ENCODE measurements around the gene TMEM178A. TPM values are rescaled to one million over a fixed set of nuclear protein-coding genes. Genes with fewer than 3 reads are reported as not detected.

Gene TMEM178A
- total and polyA plus RNA-seq, 11 donors, result 0.65 to 4.6 (median 3.0) TPM

DNA sequence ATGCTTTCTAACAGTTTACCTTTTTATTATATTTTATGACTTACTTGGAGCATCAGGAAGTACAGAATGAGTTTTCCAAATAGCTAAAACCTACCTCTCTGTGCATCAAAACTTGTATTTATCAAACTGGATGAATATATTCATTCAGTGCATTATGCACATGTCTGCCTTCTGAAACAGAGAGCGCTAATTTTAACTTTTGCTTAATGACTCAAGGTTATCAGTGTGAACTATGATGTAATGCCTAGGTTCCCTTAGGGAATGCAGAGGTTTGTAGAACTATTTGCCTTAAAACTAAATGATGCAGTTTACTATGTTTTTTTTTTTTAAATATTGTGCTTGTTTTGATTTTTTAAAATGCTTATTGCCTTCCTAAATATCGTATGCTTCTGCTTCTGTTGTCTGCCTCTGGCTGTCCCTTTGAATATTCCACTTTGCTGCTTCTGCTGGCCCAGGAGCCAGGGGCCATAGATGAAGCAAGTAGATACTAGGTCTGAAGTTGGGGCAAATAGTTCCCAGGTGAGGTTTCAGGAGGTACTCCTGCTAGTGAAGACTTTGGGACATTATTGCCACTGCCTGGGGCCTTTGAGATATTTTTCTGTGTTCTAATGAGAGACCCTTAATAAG lies 16.5 kb downstream of the TMEM178A start:
- WGBS, 4 donors, result 36 to 54% (median 47%) methylated on average over 2 of the region's 2 CpGs
- TF ChIP-seq, protein P1, sequence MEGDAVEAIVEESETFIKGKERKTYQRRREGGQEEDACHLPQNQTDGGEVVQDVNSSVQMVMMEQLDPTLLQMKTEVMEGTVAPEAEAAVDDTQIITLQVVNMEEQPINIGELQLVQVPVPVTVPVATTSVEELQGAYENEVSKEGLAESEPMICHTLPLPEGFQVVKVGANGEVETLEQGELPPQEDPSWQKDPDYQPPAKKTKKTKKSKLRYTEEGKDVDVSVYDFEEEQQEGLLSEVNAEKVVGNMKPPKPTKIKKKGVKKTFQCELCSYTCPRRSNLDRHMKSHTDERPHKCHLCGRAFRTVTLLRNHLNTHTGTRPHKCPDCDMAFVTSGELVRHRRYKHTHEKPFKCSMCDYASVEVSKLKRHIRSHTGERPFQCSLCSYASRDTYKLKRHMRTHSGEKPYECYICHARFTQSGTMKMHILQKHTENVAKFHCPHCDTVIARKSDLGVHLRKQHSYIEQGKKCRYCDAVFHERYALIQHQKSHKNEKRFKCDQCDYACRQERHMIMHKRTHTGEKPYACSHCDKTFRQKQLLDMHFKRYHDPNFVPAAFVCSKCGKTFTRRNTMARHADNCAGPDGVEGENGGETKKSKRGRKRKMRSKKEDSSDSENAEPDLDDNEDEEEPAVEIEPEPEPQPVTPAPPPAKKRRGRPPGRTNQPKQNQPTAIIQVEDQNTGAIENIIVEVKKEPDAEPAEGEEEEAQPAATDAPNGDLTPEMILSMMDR (IDR thresholded peaks at IDR 0.05), result no peak
- TF ChIP-seq POLR2A (IDR thresholded peaks at IDR 0.05), result no peak
- DNase-seq (no peak), ATAC-seq (peak in 2 of 4 donors; percentile 54 to 56)
- Histone ChIP-seq H3K4me1 (peaks cover 0 to 41% (median 5%) of the 10 kb centered on the region in 12 donors), H3K27me3 (no peaks in the 10 kb centered on the region), H3K36me3 (no peaks in the 10 kb centered on the region), H3K27ac (peak overlapping the region in 5 of 12 donors; percentile 0 to 36 (median 12)), H3K4me3 (no peak overlapping the region), H3K9me3 (peaks cover 0 to 8% (median 0%) of the 10 kb centered on the region in 12 donors)
- intact Hi-C loops (cut with DNase I), result loop anchor here in 1 of 10 donors (5.0 kb wide), 1 partner anchor 40 kb away; no protein-coding TSS in a partner anchor

DNA sequence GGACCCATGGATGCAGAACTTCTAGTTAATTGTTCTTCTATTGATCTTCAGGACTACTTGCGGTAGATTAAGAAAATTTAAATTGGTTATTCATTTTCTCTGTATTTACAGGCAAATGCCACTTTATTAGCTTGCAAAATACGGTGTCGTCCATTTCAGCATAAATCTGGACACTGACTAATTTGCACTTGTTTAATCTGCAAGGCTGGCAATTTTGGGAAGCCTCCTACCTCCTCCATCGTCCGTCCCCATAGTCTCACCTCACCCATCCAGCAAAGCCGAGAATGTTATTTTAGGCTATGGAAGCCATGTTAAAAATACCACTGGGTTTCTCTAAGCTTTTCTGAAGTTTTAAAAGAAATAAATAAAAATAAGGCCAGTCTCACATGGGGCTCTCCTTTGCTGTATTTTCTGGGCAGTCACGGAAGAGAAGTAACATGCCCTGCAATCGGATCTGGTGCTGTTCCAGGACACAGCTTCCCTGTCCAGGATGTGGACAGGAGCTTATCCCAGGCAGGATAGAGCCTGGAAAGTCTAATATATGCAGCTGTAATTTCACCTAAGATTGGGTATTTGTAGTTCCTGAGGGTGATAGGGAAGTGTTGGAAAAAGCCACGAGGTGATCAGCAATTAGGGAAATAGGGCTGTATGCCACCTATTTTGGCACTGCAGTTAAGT lies 17.4 kb downstream of the TMEM178A start:
- Histone ChIP-seq H3K4me3 (no peak overlapping the region), H3K27ac (peak overlapping the region in 2 of 12 donors; percentile 0 to 36), H3K27me3 (no peaks in the 10 kb centered on the region), H3K4me1 (peaks cover 0 to 51% (median 5%) of the 10 kb centered on the region in 12 donors), H3K9me3 (peaks cover 0 to 6% (median 0%) of the 10 kb centered on the region in 12 donors), H3K36me3 (no peaks in the 10 kb centered on the region)
- TF ChIP-seq, protein P1 (IDR thresholded peaks at IDR 0.05), result no peak
- TF ChIP-seq POLR2A (IDR thresholded peaks at IDR 0.05), result no peak
- ATAC-seq, result peak in 1 of 4 donors; percentile 42
- DNase-seq, result no peak
- 57 to 70% (median 64%) methylated on average over 9 of the region's 9 CpGs for WGBS, 4 donors
- intact Hi-C loops (cut with DNase I), result loop anchor here in 1 of 10 donors (5.0 kb wide), 1 partner anchor 41 kb away; no protein-coding TSS in a partner anchor

DNA sequence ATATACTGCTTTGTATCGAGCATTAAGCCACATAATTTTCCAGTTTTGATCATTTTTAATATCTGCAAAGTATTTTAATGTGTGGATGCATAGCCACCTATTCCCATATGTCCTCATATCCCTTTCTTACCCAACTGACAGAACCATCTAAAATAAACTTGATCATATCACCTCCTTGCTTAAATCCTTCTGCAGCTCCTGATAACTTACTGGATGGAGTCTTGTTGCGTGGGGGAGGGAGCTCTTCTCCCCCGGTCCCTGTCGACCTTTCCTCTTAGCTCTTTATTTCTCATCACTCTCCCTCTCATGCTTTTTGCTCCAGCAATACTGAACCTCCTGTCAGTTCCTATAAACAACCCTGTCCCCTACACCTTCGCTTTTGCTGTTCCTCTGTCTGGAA lies 18.7 kb downstream of the TMEM178A start:
- intact Hi-C loops (cut with DNase I), result loop anchor here in 1 of 10 donors (5.0 kb wide), 1 partner anchor 42 kb away; no protein-coding TSS in a partner anchor
- ATAC-seq, result no peak
- 88 to 91% (median 90%) methylated on average over 5 of the region's 5 CpGs for WGBS, 4 donors

More for the DNA sequence above, 18.7 kb downstream of the TMEM178A start:
- no peak for DNase-seq
- H3K4me3 ChIP-seq, result no peak overlapping the region
- H3K4me1 ChIP-seq, result peaks cover 0 to 55% (median 5%) of the 10 kb centered on the region in 12 donors
- no peak overlapping the region for H3K27ac ChIP-seq
- H3K36me3 ChIP-seq, result no peaks in the 10 kb centered on the region
- TF ChIP-seq, protein P1 (IDR thresholded peaks at IDR 0.05), result no peak
- TF ChIP-seq POLR2A (IDR thresholded peaks at IDR 0.05), result no peak
- no peaks in the 10 kb centered on the region for H3K27me3 ChIP-seq
- H3K9me3 ChIP-seq, result no peaks in the 10 kb centered on the region
